HG03575 (cell line): ENCODE data around the gene ASPSCR1.

Experiments
- ATAC-seq: cut with Tn5 transposase; IDR thresholded peaks from one replicate; pipeline ENCODE4 v1.9.1; 2021; ENCODE audit not compliant: unreplicated experiment, insufficient number of reproducible peaks, low FRiP score; ENCODE audit errors: extremely low read depth

Gene ASPSCR1

GRCh38 chr17:81958633-81959342 is 18.6 kb upstream of the ASPSCR1 start:
- no peak for ATAC-seq

GRCh38 chr17:81959362-81960129 is 17.9 kb upstream of the ASPSCR1 start:
- no peak for ATAC-seq

GRCh38 chr17:81960130-81960958 is 17.1 kb upstream of the ASPSCR1 start:
- no peak for ATAC-seq

- ATAC-seq: no peak
Measured at GRCh38 chr17:81961087-81961511, 16.3 kb upstream of the ASPSCR1 start, which contains the start of gene NOTUM. Gene NOTUM (minus strand): TSS chr17:81961187. CDS start chr17:81960909, 278 bp downstream.

- ATAC-seq: no peak
Measured at GRCh38 chr17:81961521-81962498, 15.6 kb upstream of the ASPSCR1 start.

- ATAC-seq: no peak
Measured at GRCh38 chr17:81962499-81963441, 14.7 kb upstream of the ASPSCR1 start.

- no peak for ATAC-seq
Measured at GRCh38 chr17:81964081-81964849, 13.2 kb upstream of the ASPSCR1 start.

- no peak for ATAC-seq
Measured at GRCh38 chr17:81966343-81967243, 10.8 kb upstream of the ASPSCR1 start.

- no peak for ATAC-seq
Measured at GRCh38 chr17:81967244-81967532, 10.2 kb upstream of the ASPSCR1 start.

- no peak for ATAC-seq
Measured at GRCh38 chr17:81967533-81968395, 9.7 kb upstream of the ASPSCR1 start.

GRCh38 chr17:81968396-81968745 is 9.1 kb upstream of the ASPSCR1 start:
- no peak for ATAC-seq

- ATAC-seq: no peak
Measured at GRCh38 chr17:81968850-81969812, 8.3 kb upstream of the ASPSCR1 start.

GRCh38 chr17:81973432-81973831 is 4.0 kb upstream of the ASPSCR1 start:
- no peak for ATAC-seq
